Panc1 (cell line): ENCODE data around the gene FLVCR2. TPM values are rescaled to one million over a fixed set of nuclear protein-coding genes. Genes with fewer than 3 reads are reported as not detected.

Source experiments
- ATAC-seq: fragments of 200-7000 bp; cut with Tn5 transposase; 2 replicates; pipeline ENCODE4 v1.9.1; 2020; ENCODE audit warnings: mild to moderate bottlenecking, moderate library complexity
- BruUV-seq: library from RNA; stranded (reverse); fragments of 400-500 nt; replicated peaks from 2 replicates; lab custom pipeline; 2021; lab: Mats Ljungman, UMichigan
- CTCF ChIA-PET: fragments of 300-600 bp; sonication (Branson Sonifier 250); formaldehyde crosslinking; loops from one replicate; lab custom pipeline; 2022; ENCODE audit warnings: antibody characterized with exemption; lab: Charles Lee
- POLR2A ChIA-PET: fragments of 300-600 bp; sonication (Branson Sonifier 250); formaldehyde crosslinking; loops from one replicate; lab custom pipeline; 2022; ENCODE audit warnings: antibody characterized with exemption; lab: Charles Lee
- DNase-seq: peaks from one replicate; pipeline ENCODE4 v3.0.0-alpha.2; 2010; ENCODE audit warnings: low read depth, low spot score
- H3K27ac ChIP-seq: 2 replicates; pipeline ENCODE4 v1.5.1; 2011; ENCODE audit warnings: mild to moderate bottlenecking, low read length, inconsistent platforms
- H3K27me3 ChIP-seq: fragments of 200-500 bp; sonication (Bioruptor generic); 2 replicates; pipeline ENCODE4 v1.6.0; 2014; ENCODE audit warnings: low read length, inconsistent platforms; ENCODE audit not compliant: control insufficient read depth, insufficient read depth
- H3K36me3 ChIP-seq: fragments of 200-500 bp; sonication (Bioruptor generic); 2 replicates; pipeline ENCODE4 v1.5.1; 2014; ENCODE audit warnings: inconsistent platforms, mild to moderate bottlenecking, low read length, moderate library complexity; ENCODE audit not compliant: control insufficient read depth, insufficient read depth
- H3K4me1 ChIP-seq: 2 replicates; pipeline ENCODE4 v1.5.1; 2011; ENCODE audit warnings: inconsistent platforms, mild to moderate bottlenecking, low read length, moderate library complexity; ENCODE audit not compliant: control insufficient read depth, insufficient read depth
- H3K4me3 ChIP-seq, 2 experiments: 2 replicates each; pipeline ENCODE4 v1.5.1; 2011 to 2012; ENCODE audit warnings: low read depth in 2 of 2, low read length in 2 of 2, mild to moderate bottlenecking in 2 of 2, inconsistent platforms in 1 of 2, moderate library complexity in 1 of 2
- H3K9me3 ChIP-seq: fragments of 200-500 bp; sonication (Bioruptor generic); 2 replicates; pipeline ENCODE4 v1.5.1; 2014; ENCODE audit warnings: low read depth, mild to moderate bottlenecking, inconsistent platforms, low read length, moderate library complexity; ENCODE audit not compliant: control insufficient read depth, insufficient read depth
- CTCF ChIP-seq: fragments of 450-650 bp; IDR thresholded peaks from 2 replicates; pipeline ENCODE4 v1.5.1; 2017; ENCODE audit warnings: mild to moderate bottlenecking
- POLR2AphosphoS5 ChIP-seq: IDR thresholded peaks from 2 replicates; pipeline ENCODE4 v1.6.1; 2012; ENCODE audit warnings: mild to moderate bottlenecking, low read depth, low read length, moderate library complexity
- REST ChIP-seq, 2 experiments: IDR thresholded peaks; 2 replicates each; pipeline ENCODE4 v1.6.1; 2011 to 2012; ENCODE audit warnings: low read depth in 2 of 2, control low read depth in 1 of 2, low read length in 1 of 2, mild to moderate bottlenecking in 1 of 2, moderate library complexity in 1 of 2; ENCODE audit not compliant: insufficient read depth in 1 of 2
- SIN3A ChIP-seq: IDR thresholded peaks from 2 replicates; pipeline ENCODE4 v1.6.1; 2012; ENCODE audit warnings: low read depth, mild to moderate bottlenecking, low read length, moderate library complexity, borderline replicate concordance; ENCODE audit not compliant: insufficient read depth
- TCF7L2 ChIP-seq: IDR thresholded peaks from 2 replicates; pipeline ENCODE4 v1.6.1; 2011; ENCODE audit warnings: mild to moderate bottlenecking, low read depth, low read length, inconsistent platforms
- in situ Hi-C: cut with HindIII; loops from 2 replicates; pipeline ENCODE4 v1.10.0; 2016; ENCODE audit warnings: low sequenced_read_pairs, low pct_unique_long_range_greater_than_20kb
- intact Hi-C: fragments of 100-400 bp; cut with micrococcal nuclease; formaldehyde crosslinking; loops from one replicate; pipeline ENCODE4 v1.10.0; 2022; ENCODE audit not compliant: unreplicated experiment
- total RNA-seq: library from RNA; stranded (reverse); gene quantifications from one replicate; pipeline ENCODE4 v1.2.1, GENCODE V29; 2021; ENCODE audit not compliant: unreplicated experiment

The FLVCR2 gene
- total RNA-seq, 1 experiment from 2014 or later: 9.7 TPM

DNA sequence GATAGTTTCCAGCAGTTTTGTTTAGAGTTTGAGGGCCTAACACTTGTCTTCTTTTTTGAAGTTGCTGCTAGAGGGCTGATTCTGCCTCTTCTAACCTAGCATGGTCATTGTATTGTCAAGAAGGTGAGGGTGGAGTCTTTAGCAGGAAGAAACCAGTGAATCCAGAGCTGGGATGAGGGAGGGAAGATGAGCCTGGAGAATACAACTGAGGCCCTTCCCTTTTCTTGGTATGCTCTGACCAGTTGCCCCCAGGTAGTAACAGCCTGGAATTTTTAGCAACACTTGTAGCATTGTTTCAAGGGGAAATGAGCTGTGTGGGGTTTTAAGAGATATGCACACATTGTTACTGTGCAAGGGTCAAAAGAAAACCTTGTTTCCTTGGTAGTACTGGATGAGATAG lies 9.0 kb downstream of the FLVCR2 start:
- DNase-seq (no peak), ATAC-seq (no peak)
- in situ Hi-C loops: no loop called here
- ChIA-PET POLR2A (no interaction called here), CTCF (no interaction called here)
- H3K4me3 ChIP-seq: no peak overlapping the region
- intact Hi-C loops: no loop called here
- no TSS peak for BruUV-seq
- H3K27ac ChIP-seq: no peak overlapping the region
- H3K27me3 ChIP-seq: no peaks in the 10 kb centered on the region
- TF ChIP-seq SIN3A: no peak
- no peak for TF ChIP-seq POLR2AphosphoS5
- TF ChIP-seq REST (IDR thresholded peaks at IDR 0.05; ENCODE audit: insufficient read depth in 1 of 2, low read depth in 2 of 2, low read length in 1 of 2): no peak
- TF ChIP-seq TCF7L2: no peak
- no peak for TF ChIP-seq CTCF
- H3K36me3 ChIP-seq: no peaks in the 10 kb centered on the region
- no peaks in the 10 kb centered on the region for H3K9me3 ChIP-seq
- H3K4me1 ChIP-seq: no peaks in the 10 kb centered on the region

DNA sequence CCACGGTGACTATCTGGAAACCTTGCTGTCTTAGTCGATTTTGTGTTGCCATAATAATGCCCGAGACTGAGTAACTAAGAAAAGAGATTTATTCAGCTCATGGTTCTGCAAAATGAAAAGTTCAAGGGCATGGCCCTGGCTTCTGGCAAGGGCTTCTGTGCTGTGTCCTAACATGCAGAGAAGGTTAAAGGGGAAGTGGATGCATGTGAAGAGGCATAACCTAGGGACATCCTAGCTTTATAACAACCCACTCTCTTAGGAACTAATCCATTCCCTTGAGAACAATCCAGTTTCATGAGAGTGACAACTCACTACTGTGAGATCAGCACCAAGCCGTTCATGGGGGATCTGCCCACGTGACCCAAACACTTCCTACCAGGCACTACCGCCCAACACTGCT lies 11.5 kb downstream of the FLVCR2 start:
- TF ChIP-seq CTCF: no peak
- TF ChIP-seq REST (IDR thresholded peaks at IDR 0.05; ENCODE audit: insufficient read depth in 1 of 2, low read depth in 2 of 2, low read length in 1 of 2): no peak
- no peak for TF ChIP-seq POLR2AphosphoS5
- TF ChIP-seq SIN3A: no peak
- TF ChIP-seq TCF7L2: no peak
- Histone ChIP-seq H3K4me1 (no peaks in the 10 kb centered on the region), H3K36me3 (no peaks in the 10 kb centered on the region), H3K27me3 (no peaks in the 10 kb centered on the region), H3K9me3 (no peaks in the 10 kb centered on the region), H3K27ac (no peak overlapping the region), H3K4me3 (no peak overlapping the region)
- POLR2A ChIA-PET: no interaction called here
- in situ Hi-C loops: no loop called here
- DNase-seq (no peak), ATAC-seq (no peak)
- no TSS peak for BruUV-seq
- CTCF ChIA-PET: no interaction called here
- intact Hi-C loops: no loop called here
